ENCODE measurements around the gene BRD8.

- TF ChIP-seq YY1 (IDR thresholded peaks at IDR 0.05; ENCODE audit: insufficient read depth, insufficient read length) = no peak
- no peak for TF ChIP-seq ZNF274 (IDR thresholded peaks at IDR 0.05; ENCODE audit: low read depth, low read length)
- no peak for TF ChIP-seq SUZ12 (IDR thresholded peaks at IDR 0.05; ENCODE audit: extremely low read depth, insufficient read depth, insufficient read length)
These were observed 18.8 kb downstream of the BRD8 start for GRCh38 chr5:138159666-138160065.

Measured in NT2/D1 (cell line).